ENCODE results near the gene RNF43.

The RNF43 gene

GRCh38 chr17:58391302-58391984, 25.9 kb downstream of the RNF43 start:
- in situ Hi-C loops (cut with HindIII; ENCODE audit: low sequenced_read_pairs), result no loop called here
- H3K4me3 ChIP-seq (ENCODE audit: low read depth, low read length), result no peak overlapping the region
- no peak for TF ChIP-seq CTCF (IDR thresholded peaks at IDR 0.05; ENCODE audit: low read depth, low read length)
- DNase-seq (ENCODE audit: low read depth, low spot score), result peak; percentile 29

GRCh38 chr17:58390884-58391283, 26.4 kb downstream of the RNF43 start:
- no peak overlapping the region for H3K4me3 ChIP-seq (ENCODE audit: low read depth, low read length)
- TF ChIP-seq CTCF (IDR thresholded peaks at IDR 0.05; ENCODE audit: low read depth, low read length), result no peak
- in situ Hi-C loops (cut with HindIII; ENCODE audit: low sequenced_read_pairs), result no loop called here
- DNase-seq (ENCODE audit: low read depth, low spot score), result no peak

GRCh38 chr17:58388302-58389190, 28.8 kb downstream of the RNF43 start:
- in situ Hi-C loops (cut with HindIII; ENCODE audit: low sequenced_read_pairs), result no loop called here
- DNase-seq (ENCODE audit: low read depth, low spot score), result peak; percentile 5
- H3K4me3 ChIP-seq (ENCODE audit: low read depth, low read length), result no peak overlapping the region
- no peak for TF ChIP-seq CTCF (IDR thresholded peaks at IDR 0.05; ENCODE audit: low read depth, low read length)

- DNase-seq (ENCODE audit: low read depth, low spot score), result no peak
- no peak for TF ChIP-seq CTCF (IDR thresholded peaks at IDR 0.05; ENCODE audit: low read depth, low read length)
- in situ Hi-C loops (cut with HindIII; ENCODE audit: low sequenced_read_pairs), result no loop called here
- no peak overlapping the region for H3K4me3 ChIP-seq (ENCODE audit: low read depth, low read length)
Measured at GRCh38 chr17:58387834-58388233, 29.5 kb downstream of the RNF43 start.

GRCh38 chr17:58386708-58387107, 30.6 kb downstream of the RNF43 start:
- no peak overlapping the region for H3K4me3 ChIP-seq (ENCODE audit: low read depth, low read length)
- no peak for DNase-seq (ENCODE audit: low read depth, low spot score)
- no peak for TF ChIP-seq CTCF (IDR thresholded peaks at IDR 0.05; ENCODE audit: low read depth, low read length)
- in situ Hi-C loops (cut with HindIII; ENCODE audit: low sequenced_read_pairs), result no loop called here

- H3K4me3 ChIP-seq (ENCODE audit: low read depth, low read length), result no peak overlapping the region
- DNase-seq (ENCODE audit: low read depth, low spot score), result no peak
- no peak for TF ChIP-seq CTCF (IDR thresholded peaks at IDR 0.05; ENCODE audit: low read depth, low read length)
- in situ Hi-C loops (cut with HindIII; ENCODE audit: low sequenced_read_pairs), result no loop called here
Measured at GRCh38 chr17:58385359-58385899, 31.9 kb downstream of the RNF43 start.
